Epidermal melanocyte (primary cell): ENCODE data around the gene RASA3.

Experiments
- DNase-seq: peaks from one replicate; pipeline ENCODE4 v3.0.0; 2011; ENCODE audit warnings: low spot score; ENCODE audit not compliant: insufficient read length

Gene RASA3

DNA sequence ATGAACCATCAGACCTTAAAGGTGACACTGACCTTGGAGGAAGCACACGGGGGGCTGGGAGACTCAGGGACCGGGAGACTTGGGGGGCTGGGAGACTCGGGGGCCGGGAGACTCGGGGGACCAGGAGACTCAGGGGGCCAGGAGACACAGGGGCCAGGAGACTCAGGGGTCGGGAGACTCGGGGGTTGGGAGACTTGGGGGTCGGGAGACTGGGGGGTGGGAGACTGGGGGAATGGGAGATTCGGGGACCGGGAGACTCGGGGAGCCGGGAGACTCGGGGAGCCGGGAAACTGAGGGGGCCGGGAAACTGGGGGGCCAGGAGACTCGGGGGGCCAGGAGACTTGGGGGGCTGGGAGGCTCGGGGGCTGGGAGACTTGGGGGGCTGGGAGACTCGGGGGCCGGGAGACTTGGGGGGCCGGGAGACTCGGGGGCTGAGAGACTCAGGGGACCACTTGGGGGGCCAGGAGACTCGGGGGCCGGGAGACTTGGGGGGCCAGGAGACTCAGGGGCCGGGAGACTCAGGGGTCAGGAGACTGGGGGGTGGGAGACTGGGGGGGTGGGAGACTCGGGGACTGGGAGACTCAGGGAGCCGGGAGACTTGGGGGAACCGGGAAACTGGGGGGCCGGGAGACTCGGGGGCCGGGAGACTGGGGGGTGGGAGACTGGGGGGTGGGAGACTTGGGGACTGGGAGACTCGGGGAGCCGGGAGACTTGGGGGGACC, 62.9 kb downstream of the RASA3 start:
- DNase-seq = no peak

DNA sequence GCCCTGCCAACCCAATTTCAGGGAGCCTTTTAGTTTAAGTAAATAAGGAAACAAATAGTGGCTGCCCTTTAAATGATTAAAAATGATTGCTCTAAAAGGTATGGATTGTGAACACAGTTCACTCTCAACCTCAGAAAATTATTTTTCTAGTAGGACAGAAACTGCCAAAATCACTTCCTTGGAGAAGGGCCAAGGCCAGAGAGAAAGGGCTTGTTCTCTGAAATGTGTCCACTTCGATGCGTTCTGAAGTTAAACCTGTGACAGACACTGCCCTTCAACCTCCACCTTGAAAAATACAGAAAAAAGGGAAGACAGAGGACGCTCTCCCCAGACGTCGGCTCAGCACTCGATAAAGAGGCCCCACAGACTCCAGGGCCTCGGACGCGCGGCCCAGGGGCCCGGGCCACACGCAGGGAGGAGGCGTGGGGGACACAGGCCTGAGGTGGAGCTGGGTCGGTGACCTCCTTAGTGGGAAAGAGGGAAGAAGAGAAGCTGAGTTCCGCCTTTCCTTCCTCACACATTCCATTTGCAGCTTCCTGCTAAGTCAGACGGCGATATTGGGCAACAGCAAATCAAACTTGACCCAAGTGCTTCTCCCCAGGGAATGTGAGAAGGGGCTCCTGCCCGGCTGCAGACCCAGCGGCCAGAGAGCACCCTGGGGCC, 63.6 kb downstream of the RASA3 start:
- no peak for DNase-seq

DNA sequence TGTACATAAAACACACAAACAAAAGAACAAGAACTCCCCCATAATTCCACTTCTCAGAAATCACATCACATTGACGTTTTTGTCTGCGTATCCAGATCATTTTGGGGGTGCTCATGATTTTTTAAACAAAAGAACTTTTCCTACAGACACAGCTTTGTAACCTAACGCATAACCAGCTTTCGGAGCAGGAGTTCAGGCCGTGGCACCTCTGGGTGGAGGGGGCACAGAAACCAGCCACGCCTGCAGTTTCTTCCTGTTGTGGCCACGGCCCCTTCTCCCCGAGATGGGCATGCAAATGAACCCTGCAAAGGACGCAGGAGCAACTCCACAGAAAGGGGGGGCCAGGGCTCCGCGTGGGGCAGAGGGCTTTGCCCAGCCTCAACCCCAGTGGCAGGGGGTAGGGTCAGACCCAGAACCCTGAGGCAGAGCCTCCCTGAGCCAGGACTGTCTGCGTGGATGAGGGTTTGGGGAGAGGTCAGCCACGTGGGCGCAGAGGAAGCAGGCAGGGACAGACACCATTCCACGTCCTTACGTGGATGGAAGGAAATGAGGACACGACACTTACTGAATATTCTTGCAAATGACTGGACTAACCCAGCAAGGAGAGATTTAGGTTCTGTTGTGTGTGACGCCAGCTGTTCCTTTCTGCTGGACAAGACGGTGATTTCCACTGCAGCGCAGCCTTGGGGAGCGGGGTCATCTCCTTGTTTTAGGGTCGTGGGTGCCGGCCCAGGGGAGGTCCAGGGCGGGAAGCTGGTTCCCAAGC, 64.4 kb downstream of the RASA3 start:
- DNase-seq = no peak

DNA sequence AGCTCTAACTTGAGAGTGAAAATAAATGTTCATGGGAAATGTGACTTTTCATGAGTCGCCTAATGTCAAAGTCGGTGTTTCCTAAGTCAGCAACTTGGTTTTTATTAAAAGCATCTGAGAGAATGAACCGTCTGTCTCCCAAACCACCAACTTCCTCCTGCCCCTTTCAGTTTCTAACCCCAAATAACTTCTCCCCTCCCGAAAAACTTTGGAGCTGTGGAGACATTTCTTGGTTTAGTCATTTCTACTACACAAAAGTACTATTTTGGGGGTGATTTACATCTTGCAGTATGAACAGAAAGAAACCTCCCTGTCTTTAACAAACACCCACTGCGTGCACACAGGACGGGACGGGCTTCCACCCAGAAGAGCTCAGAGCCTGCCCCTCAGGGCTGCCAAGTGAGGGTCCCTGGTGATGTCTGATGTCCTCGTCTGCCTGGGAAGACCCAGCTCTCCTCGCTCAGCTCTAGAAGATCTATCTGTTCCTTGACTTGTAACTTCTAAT, 65.0 kb downstream of the RASA3 start:
- DNase-seq = no peak

DNA sequence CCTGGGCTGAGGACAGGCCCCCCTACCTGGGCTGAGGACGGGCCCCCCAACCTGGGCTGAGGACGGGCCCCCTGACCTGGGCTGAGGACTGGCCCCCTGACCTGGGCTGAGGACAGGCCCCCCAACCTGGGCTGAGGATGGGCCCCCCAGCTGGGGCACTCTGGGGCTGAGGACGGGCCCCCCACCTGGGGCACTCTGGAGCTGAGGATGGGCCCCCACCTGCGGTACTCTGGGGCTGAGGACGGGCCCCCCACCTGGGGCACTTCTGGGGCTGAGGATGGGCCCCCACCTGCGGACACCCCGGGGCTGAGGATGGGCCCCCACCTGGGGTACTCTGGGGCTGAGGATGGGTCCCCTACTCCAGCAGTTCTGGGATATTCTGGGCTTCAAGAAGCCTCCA, 65.5 kb downstream of the RASA3 start:
- DNase-seq = no peak

DNA sequence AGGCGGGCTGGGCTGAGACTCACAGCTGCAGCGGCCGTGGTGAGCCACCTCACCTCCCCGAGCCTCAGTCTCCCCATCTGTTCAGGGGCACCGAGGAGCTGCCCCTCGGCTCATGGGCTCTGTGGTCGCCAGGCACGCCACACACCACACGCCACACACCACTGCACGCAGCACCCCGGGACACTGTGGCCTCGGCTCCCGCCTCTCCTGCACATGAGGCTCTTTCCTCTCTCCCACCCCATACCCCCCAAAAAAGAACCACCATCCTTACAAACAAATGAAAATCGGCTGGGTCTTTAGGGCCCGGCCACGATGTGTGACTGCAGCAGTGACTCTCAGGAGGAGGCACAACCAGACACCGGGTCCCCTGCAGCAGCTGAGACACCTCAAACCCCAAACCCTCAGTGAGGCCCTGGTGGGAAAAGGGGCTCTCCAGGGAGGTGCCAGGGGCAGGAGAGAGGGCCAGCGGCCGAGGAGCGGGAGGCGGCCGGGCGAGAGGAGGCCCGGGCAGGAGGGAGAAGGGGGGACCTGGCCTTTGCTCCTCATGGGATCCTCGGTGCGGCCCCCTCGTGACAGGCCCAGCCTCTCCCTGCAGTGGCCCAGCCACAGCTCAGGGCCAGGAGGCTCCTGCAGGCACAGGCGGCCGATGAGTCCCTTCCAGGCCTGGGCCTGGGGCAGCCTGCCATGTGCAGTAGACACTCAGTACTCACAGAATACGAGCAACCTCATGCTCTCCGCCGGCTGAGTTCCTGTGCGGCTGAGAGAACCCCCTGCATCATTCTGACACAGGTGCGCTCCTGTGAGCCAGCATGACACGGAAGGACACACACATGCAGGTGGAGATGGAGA, 66.3 kb downstream of the RASA3 start:
- DNase-seq = no peak

DNA sequence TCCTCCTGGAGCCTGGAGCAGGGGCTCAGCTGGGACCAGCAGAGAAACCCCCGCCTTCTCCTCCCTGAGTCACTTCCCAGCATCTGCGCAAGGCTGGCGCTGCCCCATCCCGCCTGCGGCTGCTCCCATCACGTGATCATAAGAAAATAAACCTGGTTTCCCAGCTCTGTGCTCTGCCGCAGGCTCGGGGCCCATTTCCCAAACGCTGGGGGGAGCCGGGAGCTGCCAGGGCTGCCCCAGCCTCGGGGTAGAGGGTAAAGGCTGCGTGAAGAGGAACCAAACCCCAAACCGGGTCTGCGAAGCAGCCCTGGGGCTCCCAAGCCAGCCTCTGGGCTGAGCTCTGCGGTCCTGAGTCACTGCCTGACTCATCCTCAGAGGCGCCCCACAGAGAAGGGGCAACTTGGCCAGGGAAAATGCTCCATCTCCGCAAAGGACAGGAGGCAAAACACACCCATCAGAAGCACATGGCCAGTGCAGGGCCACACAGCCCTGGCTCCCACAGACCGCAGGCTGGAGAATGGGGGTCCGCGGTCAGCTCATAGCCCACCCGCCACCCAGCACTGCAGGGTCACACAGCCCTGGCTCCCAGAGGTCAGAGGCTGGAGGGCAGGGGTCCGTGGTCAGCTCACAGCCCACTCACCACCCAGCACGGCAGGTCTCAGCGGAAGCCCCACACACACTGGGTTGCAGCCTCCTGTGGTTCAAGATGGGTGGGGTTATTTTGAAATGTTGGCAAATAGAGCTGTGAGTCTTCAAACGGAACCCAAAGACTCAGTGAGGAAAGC, 67.1 kb downstream of the RASA3 start:
- DNase-seq = peak; percentile 69

DNA sequence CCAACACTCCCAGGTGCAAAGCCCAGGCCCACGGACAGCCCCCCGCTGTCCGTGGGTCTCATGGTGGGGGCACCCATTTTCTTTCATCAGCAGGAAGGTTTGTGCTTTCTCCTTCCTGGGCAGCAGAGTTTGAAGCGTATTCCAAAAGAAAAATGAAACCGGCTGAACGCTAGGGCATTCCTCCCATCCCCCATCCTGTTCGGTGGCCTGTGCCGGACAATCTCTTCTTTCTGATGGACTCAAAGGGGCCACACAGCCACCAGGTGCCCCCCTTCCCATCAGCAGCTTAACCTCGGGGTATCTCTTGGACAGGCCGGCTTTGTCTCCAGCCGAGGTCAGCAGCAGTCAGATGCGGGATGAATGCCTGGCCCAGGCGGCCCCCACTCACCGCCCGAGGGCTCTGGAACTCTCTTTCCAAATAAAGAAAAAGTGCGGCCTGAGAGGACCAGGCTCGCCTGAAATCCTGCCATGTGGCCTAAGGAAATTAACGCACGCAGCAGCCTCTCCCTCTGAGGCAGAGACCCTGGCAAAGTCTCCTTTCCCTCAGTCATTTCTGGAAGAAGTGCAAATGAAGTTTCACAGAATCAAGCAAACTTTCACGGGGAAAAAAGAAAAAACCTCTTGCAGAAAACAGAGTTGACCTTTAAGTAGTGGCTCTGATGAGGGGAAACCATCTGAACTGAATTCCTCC, 67.8 kb downstream of the RASA3 start:
- DNase-seq = peak; percentile 71

DNA sequence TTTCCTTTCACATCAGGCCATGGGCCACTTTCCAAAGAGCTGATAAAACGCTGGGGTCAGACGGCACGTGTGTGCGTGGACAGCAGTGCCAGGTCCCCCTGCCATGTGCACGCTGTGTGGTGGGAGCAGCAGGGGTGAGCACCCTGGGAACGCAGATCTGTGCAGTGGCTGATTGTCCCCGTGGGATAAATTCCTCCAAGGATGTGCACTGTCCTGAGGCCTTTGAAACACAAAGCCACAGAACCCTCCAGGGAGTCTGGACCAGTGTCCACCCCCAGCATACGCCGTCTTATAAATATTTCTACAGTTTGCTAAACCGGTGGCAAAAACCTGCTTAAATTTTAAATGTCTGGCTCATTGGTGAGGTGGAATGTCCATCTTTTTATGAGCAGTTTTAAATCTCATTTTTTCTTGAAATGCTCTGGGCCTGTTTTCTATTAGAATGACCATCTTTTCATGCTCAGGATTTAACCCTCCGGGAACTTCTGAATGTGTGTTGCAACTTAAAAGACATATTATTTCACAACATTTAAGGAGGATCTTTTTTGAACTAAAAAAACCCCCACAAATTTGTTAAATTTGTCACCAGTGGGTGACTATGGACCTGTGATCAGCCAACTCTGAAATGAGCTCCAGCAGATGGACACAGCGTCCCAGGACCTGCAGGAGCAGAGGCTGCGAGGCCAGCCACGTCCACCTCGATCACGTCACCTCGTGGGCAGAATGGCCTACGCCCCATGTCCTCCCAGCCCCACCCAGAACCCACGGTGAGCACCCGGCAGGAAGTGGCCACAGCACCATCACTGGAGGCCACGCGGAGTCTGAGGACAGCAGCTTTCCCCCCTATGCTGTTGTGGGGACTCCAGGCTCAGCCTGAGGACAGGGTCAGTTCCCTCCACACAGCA, 68.6 kb downstream of the RASA3 start:
- no peak for DNase-seq

DNA sequence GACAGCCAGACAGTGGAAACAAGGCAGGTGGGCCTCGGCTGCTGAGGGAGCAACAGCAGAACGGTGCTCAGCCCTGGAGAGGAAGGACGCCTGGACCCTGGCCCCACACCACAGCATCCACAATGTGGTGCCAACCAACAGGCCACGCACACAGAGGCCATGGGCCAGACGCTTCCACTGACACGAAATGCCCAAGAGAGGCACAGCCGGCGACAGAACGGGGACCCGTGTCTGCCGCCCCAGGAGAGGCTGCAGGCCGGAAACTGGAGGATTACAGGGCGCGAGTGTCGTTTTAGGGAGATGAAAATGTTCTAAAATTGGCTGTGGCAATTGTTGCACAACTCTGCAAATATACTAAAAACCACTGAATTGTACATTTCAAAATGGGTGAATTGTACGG, 69.7 kb downstream of the RASA3 start:
- no peak for DNase-seq

DNA sequence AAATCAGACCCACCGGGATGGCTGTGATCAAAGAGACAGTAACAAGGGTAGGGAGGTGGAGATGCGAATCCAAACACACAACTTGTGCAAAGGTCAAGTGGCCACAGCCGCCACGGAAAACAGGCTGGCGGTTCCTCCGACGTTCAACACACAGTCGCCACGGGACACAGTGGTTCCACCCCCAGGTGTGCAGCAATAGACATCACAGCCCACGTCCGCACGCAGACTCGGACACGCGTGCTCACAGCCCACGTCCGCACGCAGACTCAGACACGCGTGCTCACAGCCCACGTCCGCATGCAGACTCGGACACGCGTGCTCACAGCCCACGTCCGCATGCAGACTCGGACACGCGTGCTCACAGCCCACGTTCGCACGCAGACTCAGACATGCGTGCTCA, 70.1 kb downstream of the RASA3 start:
- no peak for DNase-seq

DNA sequence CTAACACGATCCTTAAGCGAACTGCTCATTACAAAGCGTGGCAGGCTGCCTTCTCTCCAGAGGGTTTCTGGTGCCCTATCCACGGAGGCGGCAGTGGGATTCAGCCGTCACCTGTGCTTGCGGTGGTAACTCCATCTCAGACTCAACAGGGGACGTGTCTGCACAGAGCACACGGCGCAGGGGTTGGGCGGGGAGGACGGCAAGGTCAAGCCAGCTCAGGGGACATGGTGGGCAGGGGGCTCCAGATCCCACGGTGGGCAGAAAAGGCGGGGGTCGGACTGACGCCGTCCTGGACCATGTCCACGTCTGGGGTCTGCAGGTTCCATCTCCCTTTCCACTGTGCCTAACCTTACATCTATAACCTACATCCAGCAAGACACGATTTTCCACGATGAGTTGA, 70.7 kb downstream of the RASA3 start:
- no peak for DNase-seq

DNA sequence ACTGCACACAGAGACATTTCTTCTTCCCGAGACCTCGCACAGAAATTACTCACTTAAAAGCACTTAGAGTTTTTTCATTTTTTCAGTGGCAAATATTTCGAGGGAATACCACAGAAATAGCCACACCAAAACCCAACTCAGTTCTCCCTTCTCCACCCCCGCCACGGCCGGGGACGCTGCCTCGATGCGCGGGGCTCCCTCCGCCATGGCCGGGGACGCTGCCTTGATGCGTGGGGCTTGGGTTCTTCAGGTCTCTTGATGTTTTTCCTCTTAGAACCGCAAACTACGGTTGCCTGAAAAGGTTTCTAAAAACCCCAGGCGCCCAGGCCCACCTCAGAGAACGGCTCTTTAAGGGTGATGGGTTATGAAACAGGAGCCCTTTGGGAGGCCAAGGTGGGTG, 71.4 kb downstream of the RASA3 start:
- no peak for DNase-seq

DNA sequence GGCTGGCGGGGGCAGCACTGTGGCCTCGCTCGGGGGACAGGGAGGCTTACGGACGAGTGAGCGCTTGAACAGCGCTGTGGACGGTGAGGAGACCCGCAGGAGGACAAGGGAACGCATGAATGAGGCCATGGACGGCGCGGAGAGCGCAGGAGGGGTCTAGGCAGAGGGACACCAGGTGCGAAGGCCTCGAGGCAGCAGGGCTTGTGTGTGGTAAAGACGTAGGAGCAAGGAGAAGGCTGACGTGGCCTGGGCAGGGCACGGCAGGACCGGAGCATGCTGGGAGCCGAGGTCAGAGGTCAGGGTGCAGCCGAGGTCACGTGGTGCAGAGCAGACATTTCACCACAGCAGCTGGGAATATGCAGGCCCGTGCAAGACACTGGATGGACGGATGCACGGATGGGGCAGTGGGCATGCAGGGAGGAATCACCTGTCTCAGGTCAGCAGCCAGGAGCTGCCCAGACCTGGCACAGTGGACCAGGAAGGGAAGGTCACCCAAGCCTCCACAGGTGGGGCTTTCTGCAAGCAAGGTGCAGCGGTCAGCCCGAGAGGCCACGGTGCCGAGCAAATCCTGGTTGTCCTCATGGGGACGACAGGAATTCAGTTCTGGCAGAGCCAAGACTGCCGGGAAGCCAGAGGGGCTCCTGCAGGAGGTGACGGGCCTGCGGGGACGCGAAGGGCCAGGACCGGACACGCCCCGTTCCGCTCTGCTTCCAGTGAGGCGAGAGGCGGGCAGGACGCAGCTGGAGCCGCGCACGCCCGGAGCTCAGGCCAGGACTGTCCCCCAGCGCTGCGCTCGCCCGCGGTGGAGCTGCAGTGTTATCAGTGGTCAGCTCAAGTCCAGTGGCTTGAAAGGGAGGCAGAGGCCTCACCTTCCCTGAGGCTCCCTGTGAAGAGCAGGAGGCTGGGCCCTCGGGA, 72.2 kb downstream of the RASA3 start:
- no peak for DNase-seq

DNA sequence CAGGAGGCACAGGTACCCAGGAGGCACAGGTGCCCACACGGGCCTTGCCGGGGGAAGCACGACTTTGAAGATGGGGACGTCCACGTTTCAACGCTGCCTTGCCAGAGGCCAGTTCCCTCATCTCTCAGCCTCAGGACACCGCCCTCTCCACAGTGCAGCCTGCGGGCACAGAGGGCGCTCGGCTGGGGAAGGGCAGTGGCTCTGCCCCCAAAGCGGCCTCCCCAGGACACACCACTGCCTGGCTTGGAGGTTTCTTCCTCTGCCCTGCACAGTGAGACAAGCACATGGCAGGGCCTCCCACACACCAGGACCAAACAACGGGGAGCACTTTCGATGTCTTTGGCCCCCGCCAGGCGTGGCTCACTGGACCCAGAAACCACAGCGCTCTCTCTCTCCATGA, 73.0 kb downstream of the RASA3 start:
- DNase-seq = no peak

DNA sequence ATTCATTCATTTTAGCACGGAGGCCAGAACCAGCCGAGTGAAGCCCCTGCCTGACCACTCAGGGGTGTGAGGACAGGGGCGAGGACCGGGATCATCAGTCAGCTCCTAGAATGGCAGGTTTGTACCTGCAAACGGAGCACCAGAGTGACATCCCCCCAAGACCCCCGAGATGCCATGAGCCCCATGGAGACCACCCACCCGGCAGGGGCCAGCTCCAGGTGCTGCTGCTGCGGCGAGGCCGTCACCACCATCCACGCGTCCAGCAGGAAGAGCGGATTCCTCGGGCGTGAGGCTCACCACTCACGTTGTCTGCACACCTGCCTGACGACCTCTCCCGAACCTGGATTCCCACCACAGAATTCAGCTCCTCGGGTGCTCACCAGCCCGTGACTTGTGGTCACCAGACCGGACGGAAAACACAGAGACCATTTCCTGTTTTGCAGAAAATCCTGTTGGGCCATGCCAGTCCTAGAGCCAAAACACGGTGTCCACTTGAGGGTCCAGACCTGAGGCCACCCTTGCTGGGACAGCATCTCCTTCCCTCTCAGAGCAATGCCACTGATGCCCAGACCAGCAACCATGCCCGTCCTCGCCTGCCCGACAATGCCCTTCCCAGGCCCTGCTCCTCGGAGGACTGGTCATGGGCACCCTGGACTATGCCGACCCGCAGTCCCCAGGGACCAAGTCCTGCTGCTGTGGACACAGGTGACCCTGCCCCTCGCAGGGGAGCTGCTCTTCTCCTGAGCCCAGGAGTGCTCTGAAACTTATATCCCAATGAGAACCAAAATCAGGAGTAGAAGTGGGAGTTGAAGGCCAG, 74.2 kb downstream of the RASA3 start:
- no peak for DNase-seq
